GM18861 (cell line): Measurements from ENCODE around the gene EQTN.
"Not testable (repeated sequence)": the region's sequence is repeated elsewhere in the genome, so short reads cannot be mapped to it uniquely, and the experiment has no call there.

Source experiments
- ATAC-seq: cut with Tn5 transposase; IDR thresholded peaks from one replicate; pipeline ENCODE4 v1.9.1; 2021; ENCODE audit not compliant: unreplicated experiment

Gene EQTN

GRCh38 chr9:27293996-27294395, 3.0 kb downstream of the EQTN start:
- ATAC-seq = no peak

- ATAC-seq = no peak
Measured at GRCh38 chr9:27292659-27293405, 4.1 kb downstream of the EQTN start.

GRCh38 chr9:27291292-27291691, 5.7 kb downstream of the EQTN start:
- no peak for ATAC-seq

- ATAC-seq = no peak
Measured at GRCh38 chr9:27282269-27282668, 14.7 kb downstream of the EQTN start.

GRCh38 chr9:27280860-27281259, 16.1 kb downstream of the EQTN start:
- ATAC-seq = no peak

- ATAC-seq = no peak
Measured at GRCh38 chr9:27280249-27280648, 16.7 kb downstream of the EQTN start.

- ATAC-seq = no peak
Measured at GRCh38 chr9:27279611-27280010, 17.3 kb downstream of the EQTN start.

GRCh38 chr9:27278374-27278773, 18.6 kb downstream of the EQTN start:
- ATAC-seq = no peak

GRCh38 chr9:27276193-27277030, 20.5 kb downstream of the EQTN start:
- ATAC-seq = peak; percentile 62

- ATAC-seq = no peak
Measured at GRCh38 chr9:27273186-27273585, 23.8 kb downstream of the EQTN start.

GRCh38 chr9:27272103-27272502, 24.8 kb downstream of the EQTN start:
- ATAC-seq = no peak

- ATAC-seq = no peak
Measured at GRCh38 chr9:27261517-27262211, 35.3 kb downstream of the EQTN start.

- ATAC-seq = no peak
Measured at GRCh38 chr9:27260789-27261516, 36.0 kb downstream of the EQTN start.

- ATAC-seq = no peak
Measured at GRCh38 chr9:27258662-27259061, 38.3 kb downstream of the EQTN start.

- ATAC-seq = no peak
Measured at GRCh38 chr9:27248702-27249101, 48.2 kb downstream of the EQTN start.

GRCh38 chr9:27247756-27248155, 49.2 kb downstream of the EQTN start:
- peak; percentile 87 for ATAC-seq

- ATAC-seq = not testable (repeated sequence)
Measured at GRCh38 chr9:27239648-27240047, 57.3 kb downstream of the EQTN start.
